Uterus (tissue), 2 donors: ENCODE results near the gene MOB3B.

Source experiments
- POLR2A ChIP-seq, 2 donors: fragments of 450-650 bp; IDR thresholded peaks; one replicate each; pipeline ENCODE4 v1.6.1; 2016; ENCODE audit warnings: antibody characterized with exemption in 2 of 2, mild to moderate bottlenecking in 1 of 2, moderate library complexity in 1 of 2
- TF ChIP-seq, protein P1 (sequence below), 4 experiments: fragments of 200-600 bp in 2 of 4; fragments of 450-650 bp in 2 of 4; sonication (generic) in 2 of 4; IDR thresholded peaks; one replicate each; pipeline ENCODE4 v1.5.1; 2016 to 2019; ENCODE audit warnings: antibody characterized with exemption in 4 of 4, mild to moderate bottlenecking in 2 of 4, moderate library complexity in 1 of 4

DNA sequence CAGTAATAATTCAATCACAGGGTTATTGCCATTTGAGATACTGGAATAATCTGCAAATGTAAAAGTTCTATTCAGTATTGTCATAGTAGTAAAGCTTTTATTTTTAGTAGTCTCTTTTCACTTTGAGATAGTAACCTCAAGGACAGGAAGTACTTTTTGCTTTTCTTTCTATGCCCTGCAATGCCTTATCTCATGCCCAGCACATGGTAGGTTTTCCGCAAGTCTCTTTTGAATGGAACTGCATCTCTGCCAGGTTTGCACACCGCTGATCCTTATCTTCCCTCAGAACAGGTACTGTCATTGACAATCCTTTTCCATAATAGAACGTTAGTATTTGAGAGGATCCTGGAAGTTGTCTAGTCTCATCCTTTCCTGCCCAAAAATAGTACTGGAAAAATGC is 97.3 kb downstream of the MOB3B start:
- no peak for TF ChIP-seq POLR2A (IDR thresholded peaks at IDR 0.05)
- TF ChIP-seq, protein P1, sequence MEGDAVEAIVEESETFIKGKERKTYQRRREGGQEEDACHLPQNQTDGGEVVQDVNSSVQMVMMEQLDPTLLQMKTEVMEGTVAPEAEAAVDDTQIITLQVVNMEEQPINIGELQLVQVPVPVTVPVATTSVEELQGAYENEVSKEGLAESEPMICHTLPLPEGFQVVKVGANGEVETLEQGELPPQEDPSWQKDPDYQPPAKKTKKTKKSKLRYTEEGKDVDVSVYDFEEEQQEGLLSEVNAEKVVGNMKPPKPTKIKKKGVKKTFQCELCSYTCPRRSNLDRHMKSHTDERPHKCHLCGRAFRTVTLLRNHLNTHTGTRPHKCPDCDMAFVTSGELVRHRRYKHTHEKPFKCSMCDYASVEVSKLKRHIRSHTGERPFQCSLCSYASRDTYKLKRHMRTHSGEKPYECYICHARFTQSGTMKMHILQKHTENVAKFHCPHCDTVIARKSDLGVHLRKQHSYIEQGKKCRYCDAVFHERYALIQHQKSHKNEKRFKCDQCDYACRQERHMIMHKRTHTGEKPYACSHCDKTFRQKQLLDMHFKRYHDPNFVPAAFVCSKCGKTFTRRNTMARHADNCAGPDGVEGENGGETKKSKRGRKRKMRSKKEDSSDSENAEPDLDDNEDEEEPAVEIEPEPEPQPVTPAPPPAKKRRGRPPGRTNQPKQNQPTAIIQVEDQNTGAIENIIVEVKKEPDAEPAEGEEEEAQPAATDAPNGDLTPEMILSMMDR (IDR thresholded peaks at IDR 0.05): no peak
